ENCODE measurements around the gene BABAM1.

Gene BABAM1

DNA sequence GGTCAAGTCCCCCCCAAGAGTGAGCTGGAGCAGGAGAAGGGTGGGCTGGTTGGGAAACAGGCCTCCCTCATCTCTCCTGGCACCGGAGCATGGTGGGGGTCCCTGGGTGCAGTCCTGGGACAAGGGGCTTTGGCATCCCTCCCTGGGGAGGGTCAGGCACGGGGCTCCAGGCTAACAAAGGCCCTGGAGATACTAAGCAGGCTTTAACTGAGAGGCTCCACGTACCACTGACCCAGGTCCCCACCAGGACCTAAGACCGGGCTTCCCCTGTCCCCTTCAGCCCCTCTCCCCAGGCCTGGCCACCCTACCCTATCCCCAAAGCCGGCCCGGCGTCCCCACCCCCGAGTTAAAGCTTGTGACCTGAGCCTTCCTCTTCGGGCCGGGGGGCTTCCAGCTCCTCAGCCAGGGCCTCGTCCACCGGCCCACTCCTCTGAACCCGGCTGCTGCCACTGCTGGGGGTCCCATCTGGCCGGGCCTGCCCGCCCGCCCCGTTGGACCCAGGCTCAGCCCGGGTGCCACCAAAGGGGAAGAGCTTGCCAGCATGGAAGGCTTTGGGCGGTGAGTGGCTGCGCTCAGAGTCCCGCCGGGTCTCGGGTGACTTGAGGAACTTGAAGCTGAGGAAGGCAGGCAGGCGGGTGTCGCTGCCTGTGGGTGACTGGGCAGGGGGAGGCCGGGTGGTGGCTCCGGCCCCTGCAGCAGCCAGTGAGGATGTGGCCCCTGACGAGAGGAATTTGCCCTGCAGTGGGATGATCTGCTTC, 57.3 kb downstream of the BABAM1 start:
- DNase-seq = no peak

DNA sequence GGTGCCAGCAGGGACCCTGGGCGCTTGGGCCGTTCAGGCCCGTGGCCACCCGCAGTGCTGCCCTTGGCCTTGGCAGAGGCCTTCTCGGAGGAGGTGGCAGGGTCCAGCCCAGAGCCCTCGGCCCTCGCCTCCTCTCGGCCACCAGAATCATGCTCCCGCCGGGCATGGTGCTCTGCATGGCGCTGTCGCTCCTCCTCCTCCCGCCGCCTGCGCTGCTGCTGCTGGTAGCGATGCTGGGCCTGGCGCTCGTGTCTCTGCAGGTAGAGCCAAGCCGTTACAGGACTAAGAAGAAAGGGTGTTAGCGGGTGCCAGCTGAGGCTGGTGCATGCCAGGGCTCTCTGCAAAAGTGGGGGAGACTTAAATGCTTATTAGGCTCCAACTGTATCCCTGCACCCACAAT, 57.9 kb downstream of the BABAM1 start:
- DNase-seq = peak in 1 of 14 donors; percentile 22

DNA sequence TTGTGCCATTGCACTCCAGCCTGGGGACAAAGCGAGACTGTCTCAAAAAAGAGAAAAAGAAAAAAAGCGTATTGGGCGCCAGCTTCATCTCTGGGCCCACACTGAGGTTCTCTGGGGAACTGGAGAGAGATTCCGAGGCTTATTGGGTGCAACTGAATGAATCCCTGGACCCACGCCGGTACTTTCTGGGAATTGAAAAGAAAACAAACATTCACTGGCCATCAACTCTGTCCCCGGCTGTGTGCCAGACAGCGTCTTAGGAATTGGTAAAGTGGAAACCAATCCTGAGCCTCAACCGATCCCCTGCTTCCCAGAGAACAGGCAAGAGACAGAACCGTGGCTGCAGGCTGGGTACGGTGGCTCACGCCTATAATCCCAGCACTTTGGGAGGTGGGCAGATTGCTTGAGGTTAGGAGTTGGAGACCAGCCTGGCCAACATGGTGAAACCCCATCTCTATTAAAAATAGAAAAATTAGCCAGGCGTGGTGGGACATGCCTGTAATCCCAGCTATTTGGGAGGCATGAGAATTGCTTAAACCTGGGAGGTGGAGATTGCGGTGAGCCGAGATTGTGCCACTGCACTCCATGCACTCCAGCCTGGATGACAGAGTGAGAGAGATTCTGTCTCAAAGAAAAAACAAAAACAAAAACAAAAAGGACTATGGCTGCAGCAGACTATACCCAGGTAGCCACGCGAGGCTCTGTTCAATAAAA, 58.8 kb downstream of the BABAM1 start:
- DNase-seq = peak in 11 of 14 donors; percentile 18 to 73 (median 53)

DNA sequence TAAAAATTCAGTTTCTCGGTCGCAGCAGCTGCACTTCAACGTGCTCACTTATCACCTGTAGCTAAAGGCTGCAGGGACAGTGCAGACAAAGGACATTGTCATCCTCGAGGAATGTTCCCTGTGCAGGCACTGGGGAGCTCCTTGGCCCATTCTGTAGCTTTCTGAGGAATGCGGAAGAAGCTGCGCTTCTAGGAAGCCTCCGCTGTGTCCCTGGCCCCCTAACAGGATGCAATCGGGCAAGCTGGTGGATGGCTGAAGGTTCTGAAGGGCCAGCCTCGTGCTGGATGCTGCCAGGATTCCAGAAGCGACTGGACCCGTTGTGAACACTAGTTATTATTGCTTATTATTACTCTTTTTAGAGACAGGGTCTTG, 59.3 kb downstream of the BABAM1 start:
- no peak for DNase-seq

DNA sequence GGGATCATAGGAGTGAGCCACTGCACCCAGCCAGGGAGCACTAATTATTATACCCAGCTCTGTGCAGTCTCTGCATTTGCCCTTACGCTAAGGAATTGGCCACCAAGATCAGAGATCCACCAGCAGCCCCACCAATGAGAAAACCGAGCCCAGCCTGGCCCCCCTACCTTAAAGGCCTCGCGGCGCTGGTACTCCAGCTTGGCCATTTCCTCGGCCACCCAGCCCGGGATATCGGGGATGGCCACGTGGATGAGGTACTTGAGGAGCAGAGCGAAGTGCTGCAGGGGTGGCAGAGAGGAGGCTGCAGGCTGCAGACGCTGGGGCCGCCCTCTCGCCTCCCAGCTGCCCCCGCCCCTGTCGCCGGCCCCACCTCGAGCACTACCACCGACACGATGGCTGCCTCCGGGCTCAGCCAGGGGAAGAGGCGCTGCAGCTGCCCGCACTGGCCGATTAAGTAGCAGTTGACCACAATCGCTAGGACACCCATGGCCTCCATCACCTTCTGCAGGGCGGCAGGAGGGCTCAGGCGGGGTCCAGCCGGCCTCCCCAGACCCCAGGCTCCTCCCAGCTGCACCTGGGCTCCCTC, 59.9 kb downstream of the BABAM1 start:
- no peak for DNase-seq

DNA sequence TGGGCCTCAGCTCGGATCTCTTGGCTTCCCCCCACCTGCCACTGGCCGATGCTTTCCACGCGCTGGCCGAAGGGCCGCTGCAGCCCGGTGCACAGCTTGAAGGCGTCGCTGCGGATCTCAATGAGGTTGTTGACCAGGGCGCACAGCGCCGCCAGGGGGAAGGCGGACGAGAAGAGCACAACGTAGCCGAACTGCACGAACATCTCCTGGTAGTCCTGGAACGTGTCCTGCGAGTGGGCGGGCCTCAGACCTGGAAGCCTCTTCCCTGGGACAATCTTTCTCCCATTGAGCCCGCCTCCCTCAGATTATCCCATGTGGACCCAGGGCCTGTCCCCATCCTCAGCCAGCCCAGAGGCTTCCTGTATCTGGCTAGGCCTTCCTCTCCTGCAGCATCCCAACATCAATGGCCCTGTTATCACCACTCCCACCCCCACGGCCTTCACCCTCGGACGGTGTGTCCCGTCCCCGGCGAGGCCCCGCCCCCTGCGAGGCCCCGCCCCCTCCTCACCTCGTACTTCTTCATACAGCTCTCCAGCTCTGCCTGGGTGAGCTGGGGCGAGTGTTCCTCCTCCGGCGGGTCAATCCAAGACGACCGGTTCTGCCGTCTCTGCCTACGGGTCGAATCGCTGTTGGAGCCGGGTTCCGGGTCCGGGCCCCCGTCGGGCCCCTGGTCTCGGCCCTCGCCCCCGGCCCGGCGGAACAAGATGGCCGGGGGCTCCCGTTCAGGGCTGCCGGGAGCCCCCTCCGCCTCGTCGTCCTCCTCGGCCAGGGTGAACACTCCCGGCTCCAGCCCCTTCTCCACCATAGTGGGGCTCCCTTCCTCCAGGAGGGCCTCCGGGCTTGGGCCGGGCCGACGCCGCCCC, 60.6 kb downstream of the BABAM1 start:
- peak in 2 of 14 donors; percentile 15 to 31 for DNase-seq
